HEK293T (cell line): ENCODE results near the gene TAF6.
"Not testable (repeated sequence)": the region's sequence is repeated elsewhere in the genome, so short reads cannot be mapped to it uniquely, and the experiment has no call there.

ENCODE experiments used
- CTCF ChIA-PET: fragments of 350-600 bp; formaldehyde crosslinking; extraction: SDS; loops from one replicate; lab custom pipeline; 2021; ENCODE audit warnings: antibody characterized with exemption, inconsistent platforms; lab: Yijun Ruan, JAX
- POLR2A ChIA-PET: fragments of 350-600 bp; formaldehyde crosslinking; extraction: SDS; loops from one replicate; lab custom pipeline; 2020; ENCODE audit warnings: antibody characterized with exemption, inconsistent platforms; lab: Yijun Ruan, JAX
- DNase-seq: peaks from one replicate; pipeline ENCODE4 v3.0.0; 2012; ENCODE audit warnings: mixed read lengths; ENCODE audit errors: extremely low spot score
- ARNT ChIP-seq: fragments of 450-650 bp; IDR thresholded peaks from 2 replicates; pipeline ENCODE4 v1.6.1; 2017; ENCODE audit warnings: mild to moderate bottlenecking
- BHLHE40 ChIP-seq: fragments of 450-650 bp; IDR thresholded peaks from 2 replicates; pipeline ENCODE4 v1.6.1; 2016; ENCODE audit warnings: mild to moderate bottlenecking, moderate library complexity, borderline replicate concordance
- CTBP1 ChIP-seq: fragments of 450-650 bp; IDR thresholded peaks from 2 replicates; pipeline ENCODE4 v1.6.1; 2016; ENCODE audit warnings: borderline replicate concordance
- ELF4 ChIP-seq: fragments of 450-650 bp; IDR thresholded peaks from 2 replicates; pipeline ENCODE4 v1.6.1; 2017; ENCODE audit warnings: antibody characterized with exemption
- FOXA1 ChIP-seq: fragments of 450-650 bp; IDR thresholded peaks from 2 replicates; pipeline ENCODE4 v1.6.1; 2016; ENCODE audit warnings: mild to moderate bottlenecking
- FOXK2 ChIP-seq: fragments of 450-650 bp; IDR thresholded peaks from 2 replicates; pipeline ENCODE4 v1.6.1; 2016; ENCODE audit warnings: mild to moderate bottlenecking
- FOXM1 ChIP-seq: fragments of 450-650 bp; IDR thresholded peaks from 2 replicates; pipeline ENCODE4 v1.6.1; 2017; ENCODE audit warnings: mild to moderate bottlenecking, borderline replicate concordance
- HDGF ChIP-seq: fragments of 450-650 bp; IDR thresholded peaks from 2 replicates; pipeline ENCODE4 v1.6.1; 2017; ENCODE audit warnings: antibody characterized with exemption, borderline replicate concordance
- L3MBTL2 ChIP-seq: fragments of 450-650 bp; conservative IDR thresholded peaks from 2 replicates; pipeline ENCODE4 v1.6.1; 2016; ENCODE audit warnings: mild to moderate bottlenecking
- LEF1 ChIP-seq: fragments of 450-650 bp; IDR thresholded peaks from 2 replicates; pipeline ENCODE4 v1.6.1; 2017; ENCODE audit warnings: mild to moderate bottlenecking, borderline replicate concordance
- NFRKB ChIP-seq: fragments of 450-650 bp; IDR thresholded peaks from 2 replicates; pipeline ENCODE4 v1.6.1; 2016; ENCODE audit warnings: mild to moderate bottlenecking, moderate library complexity
- SP1 ChIP-seq: fragments of 450-650 bp; IDR thresholded peaks from 2 replicates; pipeline ENCODE4 v1.6.1; 2017
- SUZ12 ChIP-seq: fragments of 450-650 bp; IDR thresholded peaks from 2 replicates; pipeline ENCODE4 v1.6.1; 2016; ENCODE audit warnings: mild to moderate bottlenecking
- TARDBP ChIP-seq: fragments of 450-650 bp; IDR thresholded peaks from 2 replicates; pipeline ENCODE4 v1.6.1; 2016
- ZNF384 ChIP-seq: fragments of 450-650 bp; IDR thresholded peaks from 2 replicates; pipeline ENCODE4 v1.6.1; 2016
- TF ChIP-seq, protein P1 (sequence below): fragments of 450-650 bp; IDR thresholded peaks from 2 replicates; pipeline ENCODE4 v1.6.1; 2016

TAF6 gene

DNA sequence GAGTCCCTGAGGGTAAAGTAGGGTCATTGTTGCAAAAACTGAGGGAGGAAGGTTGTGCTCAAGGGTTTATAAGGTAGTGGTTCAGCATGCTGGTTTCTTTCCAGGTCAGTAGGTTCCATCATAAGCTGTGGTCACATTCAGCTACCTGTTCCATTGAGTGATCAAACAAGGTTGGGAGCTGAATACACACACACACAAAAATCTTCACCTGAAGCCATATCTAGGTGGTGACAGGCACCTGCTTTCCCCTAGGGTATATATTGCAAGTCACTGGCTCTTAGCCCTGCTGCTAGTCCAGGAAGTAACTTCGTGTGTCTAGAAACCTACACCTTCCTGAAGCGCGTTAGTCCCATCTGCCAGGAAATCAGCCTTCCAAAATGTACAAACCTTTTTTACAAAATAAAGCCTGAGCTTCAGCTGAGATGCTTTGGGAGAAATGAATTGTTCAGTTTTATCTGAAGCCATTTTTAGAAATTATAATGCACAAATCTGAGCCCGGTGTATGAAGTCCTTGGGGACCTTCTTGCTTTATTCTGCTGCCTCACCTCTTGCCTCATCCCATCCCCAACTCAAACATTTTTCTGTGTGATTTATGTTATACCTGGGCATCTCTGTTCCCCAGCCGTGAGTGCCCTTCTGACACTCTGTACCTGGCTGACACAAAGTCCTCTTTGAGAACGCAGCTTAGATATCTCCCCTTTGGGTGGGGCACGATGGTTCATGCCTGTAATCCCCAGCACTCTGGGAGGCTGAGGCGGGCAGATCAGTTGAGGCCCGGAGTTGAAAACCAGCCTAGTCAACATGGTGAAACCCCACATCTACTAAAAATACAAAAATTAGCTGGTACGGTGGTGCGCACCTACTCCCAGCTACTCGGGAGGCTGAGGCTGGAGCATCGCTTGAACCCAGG lies 18.9 kb upstream of the TAF6 start:
- DNase-seq: no peak
- TF ChIP-seq SP1 (no peak), FOXK2 (no peak), FOXA1 (no peak), SUZ12 (no peak), ELF4 (no peak), CTBP1 (no peak), LEF1 (no peak), ZNF384 (no peak), NFRKB (no peak), TARDBP (no peak), L3MBTL2 (no peak), ARNT (no peak)
- TF ChIP-seq, protein P1, sequence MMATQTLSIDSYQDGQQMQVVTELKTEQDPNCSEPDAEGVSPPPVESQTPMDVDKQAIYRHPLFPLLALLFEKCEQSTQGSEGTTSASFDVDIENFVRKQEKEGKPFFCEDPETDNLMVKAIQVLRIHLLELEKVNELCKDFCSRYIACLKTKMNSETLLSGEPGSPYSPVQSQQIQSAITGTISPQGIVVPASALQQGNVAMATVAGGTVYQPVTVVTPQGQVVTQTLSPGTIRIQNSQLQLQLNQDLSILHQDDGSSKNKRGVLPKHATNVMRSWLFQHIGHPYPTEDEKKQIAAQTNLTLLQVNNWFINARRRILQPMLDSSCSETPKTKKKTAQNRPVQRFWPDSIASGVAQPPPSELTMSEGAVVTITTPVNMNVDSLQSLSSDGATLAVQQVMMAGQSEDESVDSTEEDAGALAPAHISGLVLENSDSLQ: no peak
- POLR2A ChIA-PET: interaction anchor here (1.1 to 2.0 kb wide), 3 partner anchors 8 to 11 kb away, joined by 3 to 8 read pairs (median 7); partner anchors contain the start of genes LAMTOR4 and MBLAC1
- CTCF ChIA-PET: interaction anchor here (1.0 kb wide), 1 partner anchor 8 kb away, joined by 5 read pairs; no protein-coding TSS in a partner anchor

DNA sequence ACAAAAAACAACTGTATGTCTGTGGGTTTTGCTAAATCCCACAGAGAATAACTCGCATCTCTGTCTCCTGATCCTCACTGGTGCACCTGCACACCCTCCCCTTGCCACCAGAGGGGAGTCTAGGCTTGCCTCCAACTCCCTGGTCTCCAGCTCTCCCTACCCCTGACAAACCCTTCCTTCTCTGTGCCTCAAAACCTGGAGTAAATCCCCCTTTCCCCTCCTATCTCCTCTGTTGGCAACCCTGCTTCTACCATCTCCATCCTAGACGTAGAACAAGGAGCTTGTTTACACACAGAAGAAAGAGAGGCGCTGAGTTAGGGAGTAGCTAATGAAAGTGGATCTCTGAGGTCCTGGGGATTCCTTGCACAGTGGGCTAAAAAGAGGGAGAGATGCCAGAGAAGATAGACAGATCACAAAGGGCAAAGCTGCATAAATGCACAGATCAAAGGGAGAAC lies 13.6 kb upstream of the TAF6 start:
- peak; percentile 78 for DNase-seq
- CTCF ChIA-PET: interaction anchor here (0.6 to 1.9 kb wide), 14 partner anchors 8 to 279 kb away, joined by 3 to 13 read pairs (median 6); partner anchors contain the start of genes LAMTOR4 and PVRIG
- TF ChIP-seq ELF4 (no peak), FOXM1 (no peak), L3MBTL2 (no peak), ARNT (no peak), TARDBP (no peak), ZNF384 (no peak), NFRKB (no peak), BHLHE40 (no peak), HDGF (no peak), CTBP1 (no peak), FOXK2 (no peak), LEF1 (no peak), SUZ12 (no peak)
- TF ChIP-seq, protein P1: no peak
- POLR2A ChIA-PET: interaction anchor here (0.7 to 1.4 kb wide), 5 partner anchors 16 to 214 kb away, joined by 3 to 9 read pairs (median 3); partner anchors contain the start of genes AP4M1, LAMTOR4 and MCM7

DNA sequence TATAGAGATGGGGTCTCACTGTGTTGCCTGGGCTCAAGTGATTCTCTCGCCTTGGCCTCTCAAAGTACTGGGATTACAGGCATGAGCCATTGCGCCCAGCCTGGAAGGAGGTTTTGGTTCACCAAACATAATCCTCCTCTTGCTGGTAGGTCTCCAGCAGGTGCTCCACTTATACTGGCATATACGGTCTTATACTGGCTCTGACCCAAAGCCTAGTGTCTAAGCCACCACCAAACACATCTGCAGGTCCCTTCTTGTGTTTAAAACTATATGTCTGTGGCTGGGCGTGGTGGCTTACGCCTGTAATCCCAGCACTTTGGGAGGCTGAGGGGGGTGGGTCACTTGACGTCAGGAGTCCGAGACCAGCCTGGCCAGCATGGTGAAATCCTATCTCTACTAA lies 13.0 kb upstream of the TAF6 start:
- no peak for TF ChIP-seq LEF1
- no peak for TF ChIP-seq TARDBP
- TF ChIP-seq ELF4: no peak
- no peak for TF ChIP-seq SUZ12
- TF ChIP-seq HDGF: no peak
- no peak for TF ChIP-seq FOXK2
- no peak for TF ChIP-seq SP1
- no peak for TF ChIP-seq ARNT
- no peak for TF ChIP-seq FOXM1
- TF ChIP-seq, protein P1: no peak
- TF ChIP-seq CTBP1: no peak
- no peak for TF ChIP-seq FOXA1
- TF ChIP-seq BHLHE40: no peak
- TF ChIP-seq NFRKB: no peak
- ChIA-PET POLR2A (interaction anchor here (0.7 to 1.4 kb wide), 5 partner anchors 16 to 215 kb away, joined by 3 to 9 read pairs (median 3); partner anchors contain the start of genes AP4M1, LAMTOR4 and MCM7), CTCF (interaction anchor here (0.6 to 1.9 kb wide), 11 partner anchors 9 to 279 kb away, joined by 3 to 13 read pairs (median 6); partner anchors contain the start of gene PVRIG)
- no peak for DNase-seq

- DNase-seq: peak; percentile 77
These were observed 11.7 kb upstream of the TAF6 start for GRCh38 chr7:100130608-100131453.

GRCh38 chr7:100130220-100130607 lies 11.1 kb upstream of the TAF6 start:
- DNase-seq: not testable (repeated sequence)
- CTCF ChIA-PET: interaction anchor here (0.7 to 1.8 kb wide), 10 partner anchors 9 to 298 kb away, joined by 3 to 8 read pairs (median 6); partner anchors contain the start of genes GAL3ST4, LAMTOR4 and ZCWPW1
- POLR2A ChIA-PET: interaction anchor here (1.0 to 2.7 kb wide), 4 partner anchors 8 to 118 kb away, joined by 3 to 16 read pairs (median 3); partner anchors contain the start of genes AP4M1 and MCM7

More at GRCh38 chr7:100130608-100131453, 11.7 kb upstream of the TAF6 start:
- POLR2A ChIA-PET: interaction anchor here (1.0 to 2.7 kb wide), 5 partner anchors 8 to 119 kb away, joined by 3 to 16 read pairs (median 3); partner anchors contain the start of genes AP4M1, MCM7 and ZKSCAN1
- TF ChIP-seq L3MBTL2: 0 out of 2 replicates have a peak, but pooled peaks have one; percentile 18
- TF ChIP-seq ZNF384: no peak
- CTCF ChIA-PET: interaction anchor here (0.7 to 1.8 kb wide), 13 partner anchors 8 to 298 kb away, joined by 3 to 8 read pairs (median 5); partner anchors contain the start of genes GAL3ST4, LAMTOR4 and ZCWPW1
